HepG2 (cell line): Measurements from ENCODE around the gene SLCO2B1. TPM values are rescaled to one million over a fixed set of nuclear protein-coding genes. Genes with fewer than 3 reads are reported as not detected.

Experiments
- ARID4A ChIP-seq: sonication (generic); formaldehyde crosslinking; IDR thresholded peaks from 2 replicates; pipeline ENCODE4 v1.5.0; 2020; ENCODE audit warnings: mild to moderate bottlenecking, missing genetic modification reagents, borderline replicate concordance
- E2F1 ChIP-seq: sonication (generic); formaldehyde crosslinking; IDR thresholded peaks from 2 replicates; pipeline ENCODE4 v1.5.0; 2020; ENCODE audit warnings: missing genetic modification reagents
- EZH2 ChIP-seq: conservative IDR thresholded peaks from 2 replicates; pipeline ENCODE4 v1.6.1; 2012; ENCODE audit warnings: mild to moderate bottlenecking, low read depth, low read length, moderate library complexity
- GTF3A ChIP-seq: sonication (generic); formaldehyde crosslinking; conservative IDR thresholded peaks from 2 replicates; pipeline ENCODE4 v1.4.0; 2020; ENCODE audit warnings: mild to moderate bottlenecking, missing genetic modification reagents
- LCORL ChIP-seq, 2 experiments: fragments of 450-650 bp in 1 of 2; sonication (generic) in 1 of 2; formaldehyde crosslinking in 1 of 2; IDR thresholded peaks; 2 replicates each; pipeline versions ENCODE4 v1.5.0 to v1.6.1; 2017 to 2020; ENCODE audit warnings: antibody characterized with exemption in 1 of 2, missing genetic modification reagents in 1 of 2
- MAZ ChIP-seq, 2 experiments: sonication (generic) in 1 of 2; formaldehyde crosslinking in 1 of 2; IDR thresholded peaks; 2 replicates each; pipeline versions ENCODE4 v1.5.0 to v1.6.1; 2012 to 2020; ENCODE audit warnings: low read depth in 2 of 2, mild to moderate bottlenecking in 2 of 2, borderline replicate concordance in 1 of 2, improper control_type of control experiment in 1 of 2, low read length in 1 of 2, missing genetic modification reagents in 1 of 2, moderate library complexity in 1 of 2
- MNT ChIP-seq: fragments of 450-650 bp; IDR thresholded peaks from 2 replicates; pipeline ENCODE4 v1.6.1; 2016
- MYC ChIP-seq: sonication (generic); formaldehyde crosslinking; IDR thresholded peaks from 2 replicates; pipeline ENCODE4 v1.9.0; 2021; ENCODE audit warnings: missing genetic modification reagents, borderline replicate concordance
- PHF20 ChIP-seq: sonication (generic); formaldehyde crosslinking; IDR thresholded peaks from 2 replicates; pipeline ENCODE4 v1.5.0; 2020; ENCODE audit warnings: mild to moderate bottlenecking, missing genetic modification reagents
- PPARG ChIP-seq: conservative IDR thresholded peaks from 2 replicates; pipeline ENCODE4 v1.6.1; 2016; ENCODE audit warnings: missing biosample characterization, missing genetic modification reagents
- RFX5 ChIP-seq: IDR thresholded peaks from 2 replicates; pipeline ENCODE4 v1.6.1; 2011; ENCODE audit warnings: low read depth, low read length, improper control_type of control experiment
- SIX1 ChIP-seq: sonication (generic); formaldehyde crosslinking; IDR thresholded peaks from 2 replicates; pipeline ENCODE4 v1.4.0; 2020; ENCODE audit warnings: missing genetic modification reagents, borderline replicate concordance
- XRCC5 ChIP-seq: fragments of 200-400 bp; formaldehyde crosslinking; optimal IDR thresholded peaks from 2 replicates; pipeline ENCODE3; 2017; ENCODE audit warnings: mild to moderate bottlenecking, low read length
- ZBTB7B ChIP-seq: sonication (generic); formaldehyde crosslinking; IDR thresholded peaks from 2 replicates; pipeline ENCODE4 v1.4.0; 2020; ENCODE audit warnings: missing genetic modification reagents
- ZEB1 ChIP-seq: IDR thresholded peaks from 2 replicates; pipeline ENCODE4 v1.6.1; 2012; ENCODE audit warnings: mild to moderate bottlenecking, low read depth, inconsistent platforms; ENCODE audit not compliant: insufficient replicate concordance
- ZMYM2 ChIP-seq: sonication (generic); formaldehyde crosslinking; IDR thresholded peaks from 2 replicates; pipeline ENCODE4 v1.8.0; 2022; ENCODE audit warnings: mild to moderate bottlenecking, missing genetic modification reagents
- ZNF549 ChIP-seq: sonication (generic); formaldehyde crosslinking; IDR thresholded peaks from 2 replicates; pipeline ENCODE4 v1.5.0; 2020; ENCODE audit warnings: missing genetic modification reagents
- ZNF576 ChIP-seq: sonication (generic); formaldehyde crosslinking; IDR thresholded peaks from 2 replicates; pipeline ENCODE4 v1.4.0; 2020; ENCODE audit warnings: mild to moderate bottlenecking, missing genetic modification reagents
- ZNF614 ChIP-seq: IDR thresholded peaks from 2 replicates; pipeline ENCODE4 v1.6.1; 2018; ENCODE audit warnings: missing biosample characterization, missing genetic modification reagents, inconsistent platforms, borderline replicate concordance
- ZNF674 ChIP-seq: sonication (generic); formaldehyde crosslinking; IDR thresholded peaks from 2 replicates; pipeline ENCODE4 v1.5.0; 2020; ENCODE audit warnings: low read depth, mild to moderate bottlenecking, missing genetic modification reagents
- ZNF790 ChIP-seq: sonication (generic); formaldehyde crosslinking; IDR thresholded peaks from 2 replicates; pipeline ENCODE4 v1.8.0; 2022; ENCODE audit warnings: missing genetic modification reagents, mild to moderate bottlenecking, borderline replicate concordance
- polyA plus RNA-seq, 8 experiments: library from polyadenylated mRNA; depleted of rRNA in 3 of 8; stranded (reverse) in 7 of 8; unstranded in 1 of 8; fragments of >200 nt; fragmentation: Illumina TruSeq in 4 of 8; extraction: Trizol in 4 of 8; gene quantifications; 2 replicates each; pipeline versions ENCODE4 v1.2.1 to v1.2.3, GENCODE V29; 2011 to 2016; ENCODE audit warnings: low read depth in 4 of 8, missing spikeins in 1 of 8, mixed read lengths in 1 of 8; ENCODE audit not compliant: insufficient read depth in 1 of 8
- total RNA-seq, 5 experiments: library from RNA; depleted of rRNA; stranded (reverse); fragments of >200 nt; fragmentation: Illumina TruSeq; extraction: Trizol; gene quantifications; 2 replicates each; pipeline ENCODE4 v1.2.3, GENCODE V29; 2016; ENCODE audit warnings: low read depth in 1 of 5

Gene SLCO2B1
- total and polyA plus RNA-seq, 2 of the 13 experiments (the other 11 are each of a cell fraction or from before 2014, with no cell fraction given) = 15.3 to 19.8 TPM

GRCh38 chr11:75204012-75204674 is 53.2 kb downstream of the SLCO2B1 start (continued):
- no peak for TF ChIP-seq ZNF790
- TF ChIP-seq SIX1 (CRISPR knock-in tag) = peak; percentile 15; the same call in 1 of the 2 replicates
- TF ChIP-seq EZH2 = no peak
- TF ChIP-seq PHF20 = no peak
- TF ChIP-seq E2F1 (CRISPR knock-in tag) = no peak
- no peak for TF ChIP-seq ZNF576 (CRISPR knock-in tag)
- 0 out of 2 replicates have a peak, but pooled peaks have one; percentile 10 for TF ChIP-seq GTF3A
- TF ChIP-seq MAZ (IDR thresholded peaks at IDR 0.05; ENCODE audit: borderline replicate concordance, low read depth, low read length) = no peak; the same call in 1 of the 2 replicates
- TF ChIP-seq MAZ (CRISPR knock-in tag; IDR thresholded peaks at IDR 0.05; ENCODE audit: low read depth) = peak; percentile 69
- TF ChIP-seq RFX5 = no peak
- TF ChIP-seq LCORL (IDR thresholded peaks at IDR 0.05) = no peak
- TF ChIP-seq LCORL (CRISPR knock-in tag; IDR thresholded peaks at IDR 0.05) = peak; percentile 91
- peak; percentile 97 for TF ChIP-seq ZBTB7B (CRISPR knock-in tag)
- peak; percentile 61; the same call in 1 of the 2 replicates for TF ChIP-seq ZNF614 (CRISPR knock-in tag)
- no peak for TF ChIP-seq ZNF549 (CRISPR knock-in tag)
- TF ChIP-seq ZMYM2 (CRISPR knock-in tag) = no peak; the same call in 1 of the 2 replicates
- no peak for TF ChIP-seq XRCC5
- TF ChIP-seq MNT = no peak
- TF ChIP-seq PPARG (CRISPR knock-in tag) = peak; percentile 56; the same call in 1 of the 2 replicates
- peak; percentile 37; the same call in 1 of the 2 replicates for TF ChIP-seq ARID4A
- TF ChIP-seq ZNF674 (CRISPR knock-in tag) = peak; percentile 72; the same call in 1 of the 2 replicates
- peak; percentile 42 for TF ChIP-seq ZEB1
- no peak for TF ChIP-seq MYC
